ENCODE results near the gene WDR74.
"Not testable (repeated sequence)": the region's sequence is repeated elsewhere in the genome, so short reads cannot be mapped to it uniquely, and the experiment has no call there.

The WDR74 gene

GRCh38 chr11:62839050-62839945 lies at the start of gene WDR74:
TSS of gene WDR74 (minus strand) at chr11:62839590. CDS start at chr11:62839570, 20 bp downstream.
- DNase-seq (ENCODE audit: low read depth), result peak; percentile 83

GRCh38 chr11:62889126-62889483 lies 49.7 kb upstream of the WDR74 start:
- DNase-seq (ENCODE audit: low read depth), result no peak

GRCh38 chr11:62888406-62888805 lies 49.0 kb upstream of the WDR74 start:
- no peak for DNase-seq (ENCODE audit: low read depth)

- DNase-seq (ENCODE audit: low read depth), result no peak
Measured at GRCh38 chr11:62885137-62885750, 45.9 kb upstream of the WDR74 start.

GRCh38 chr11:62883673-62884072 lies 44.3 kb upstream of the WDR74 start:
- DNase-seq (ENCODE audit: low read depth), result no peak

DNA sequence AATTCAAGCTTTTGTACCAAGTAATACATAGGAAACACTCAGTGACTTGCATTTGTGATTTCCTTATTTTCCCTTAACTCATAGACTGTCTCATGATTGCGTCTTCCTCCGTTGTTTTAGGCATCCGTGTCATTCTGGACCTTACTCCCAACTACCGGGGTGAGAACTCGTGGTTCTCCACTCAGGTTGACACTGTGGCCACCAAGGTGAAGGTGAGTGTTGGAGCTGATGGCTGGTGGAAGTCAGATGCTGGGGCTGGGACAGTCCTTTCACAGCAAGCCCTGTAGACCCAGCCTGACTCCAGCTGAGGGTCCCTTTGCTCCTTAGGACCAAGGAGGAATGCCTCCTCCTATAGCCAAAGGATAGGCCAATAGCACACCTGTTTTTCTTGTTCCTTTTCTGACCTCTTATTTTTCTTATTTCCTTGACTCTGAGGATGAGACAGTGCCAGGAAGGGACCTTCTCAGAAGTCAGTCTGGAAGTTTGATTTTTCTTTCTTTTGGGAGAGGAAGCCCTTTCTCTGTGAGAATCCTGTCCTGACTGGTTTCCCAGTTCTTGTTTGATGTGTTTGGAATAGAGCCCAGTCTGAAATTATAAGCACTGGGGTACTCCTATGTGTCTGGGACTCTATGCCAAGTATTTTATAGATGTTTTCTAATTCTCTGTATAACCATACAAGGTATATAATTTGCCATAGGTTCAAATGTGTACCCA lies 43.6 kb upstream of the WDR74 start:
- DNase-seq (ENCODE audit: low read depth), result no peak

DNA sequence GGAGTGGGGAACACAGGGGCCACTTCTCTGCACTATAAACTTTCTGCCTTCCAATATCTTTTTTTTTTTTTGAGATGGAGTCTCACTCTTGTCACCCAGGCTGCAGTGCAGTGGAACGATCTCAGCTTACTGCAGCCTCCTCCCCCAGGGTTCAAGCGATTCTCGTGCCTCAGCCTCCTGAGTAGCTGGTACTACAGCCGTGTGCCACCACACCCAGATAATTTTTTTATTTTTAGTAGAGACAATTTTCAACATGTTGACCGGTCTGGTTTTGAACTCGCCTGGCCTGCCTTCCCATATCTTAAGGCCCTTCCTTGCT lies 43.0 kb upstream of the WDR74 start:
- no peak for DNase-seq (ENCODE audit: low read depth)

DNA sequence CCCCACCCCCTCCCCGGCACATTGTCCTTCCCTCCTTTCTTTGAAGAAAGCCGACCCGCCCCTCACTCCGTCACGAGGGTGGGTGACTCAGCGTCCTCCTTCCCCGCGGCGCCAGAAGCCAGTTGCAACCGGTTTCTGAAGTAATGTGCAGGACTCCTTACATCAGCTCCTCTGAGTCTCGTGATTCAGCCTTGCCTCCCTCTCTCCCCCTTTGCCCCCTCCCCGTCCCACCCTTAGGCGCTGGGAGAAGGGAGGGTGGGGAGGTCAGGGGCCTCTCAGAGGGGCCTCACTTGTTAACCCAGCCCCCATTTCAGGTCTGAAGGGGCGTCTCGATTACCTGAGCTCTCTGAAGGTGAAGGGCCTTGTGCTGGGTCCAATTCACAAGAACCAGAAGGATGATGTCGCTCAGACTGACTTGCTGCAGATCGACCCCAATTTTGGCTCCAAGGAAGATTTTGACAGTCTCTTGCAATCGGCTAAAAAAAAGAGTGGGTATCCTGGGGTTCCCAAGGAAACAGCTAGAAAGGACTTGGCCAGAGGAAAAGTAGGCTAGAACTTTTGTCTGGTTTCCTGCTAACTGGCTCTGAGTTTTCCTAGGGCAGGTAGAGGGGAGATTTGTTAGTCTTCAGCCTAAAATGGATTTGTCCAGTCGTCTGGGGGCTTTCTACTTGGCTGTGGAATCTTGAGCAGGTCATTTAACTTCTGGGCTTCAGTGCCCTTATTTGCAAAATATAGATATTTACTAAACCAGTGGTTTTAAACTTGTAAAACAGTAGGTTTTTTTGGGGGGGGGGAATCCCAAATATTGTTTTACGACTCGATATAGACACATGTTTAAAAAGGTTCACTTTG lies 42.4 kb upstream of the WDR74 start:
- DNase-seq (ENCODE audit: low read depth), result peak; percentile 94

- peak; percentile 80 for DNase-seq (ENCODE audit: low read depth)
Measured at GRCh38 chr11:62880803-62881578, 41.6 kb upstream of the WDR74 start, which contains the start of gene SLC3A2. TSS of gene SLC3A2 (plus strand) at chr11:62880896. CDS start at chr11:62881024, 128 bp downstream.

- no peak for DNase-seq (ENCODE audit: low read depth)
Measured at GRCh38 chr11:62880231-62880802, 40.9 kb upstream of the WDR74 start.

DNA sequence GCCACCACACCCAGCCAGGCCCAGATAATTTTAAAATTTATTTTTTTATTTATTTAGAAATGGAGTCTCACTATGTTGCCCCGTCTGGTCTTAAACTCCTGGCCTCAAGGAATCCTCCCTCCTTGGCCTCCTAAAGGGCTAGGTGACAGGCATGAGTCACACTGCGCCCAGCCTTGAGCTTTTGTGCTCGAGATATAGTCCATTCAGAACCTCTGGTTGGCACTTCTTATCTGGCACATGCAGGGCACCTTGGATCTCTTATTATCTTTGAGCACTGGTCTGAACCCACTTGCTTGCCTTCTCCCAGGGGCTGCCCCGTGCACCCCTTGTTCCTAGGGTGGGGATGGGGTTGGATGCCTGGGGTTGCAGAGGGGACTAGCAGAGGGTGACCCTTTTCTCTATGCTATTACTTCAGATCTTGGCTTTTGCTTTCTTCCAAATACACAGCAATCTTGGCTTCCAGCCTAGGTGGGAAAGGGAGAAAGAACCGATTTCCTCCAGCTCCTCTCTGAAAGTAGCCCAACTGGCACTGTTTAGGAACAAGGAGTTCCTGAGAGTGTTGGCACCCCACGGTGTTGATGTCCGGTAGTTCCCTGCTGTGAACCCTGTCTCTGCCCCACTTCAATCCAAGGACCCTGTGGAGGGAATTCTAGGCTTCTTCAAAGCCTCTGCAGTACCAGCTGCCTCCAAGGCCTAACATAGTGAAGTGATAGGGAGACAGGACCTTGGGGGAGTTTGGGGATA lies 40.0 kb upstream of the WDR74 start:
- DNase-seq (ENCODE audit: low read depth), result no peak

DNA sequence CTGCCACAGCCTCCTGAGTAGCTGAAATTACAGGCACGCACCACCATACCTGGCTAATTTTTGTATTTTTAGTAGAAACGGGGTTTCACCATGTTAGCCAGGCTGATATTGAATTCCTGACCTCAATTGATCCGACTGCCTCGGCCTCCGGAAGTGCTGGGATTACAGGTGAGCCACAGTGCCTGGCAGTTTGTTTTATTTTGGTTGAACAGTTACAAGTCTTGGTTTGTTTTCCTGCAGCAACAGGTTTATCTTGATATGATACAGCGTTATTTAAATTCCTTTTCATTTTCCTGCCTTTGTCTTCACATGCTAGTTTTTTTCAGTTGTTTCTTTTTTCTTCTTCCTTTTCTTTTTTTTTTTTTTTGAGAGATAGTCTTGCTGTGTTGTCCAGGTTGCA lies 37.3 kb upstream of the WDR74 start:
- no peak for DNase-seq (ENCODE audit: low read depth)

DNA sequence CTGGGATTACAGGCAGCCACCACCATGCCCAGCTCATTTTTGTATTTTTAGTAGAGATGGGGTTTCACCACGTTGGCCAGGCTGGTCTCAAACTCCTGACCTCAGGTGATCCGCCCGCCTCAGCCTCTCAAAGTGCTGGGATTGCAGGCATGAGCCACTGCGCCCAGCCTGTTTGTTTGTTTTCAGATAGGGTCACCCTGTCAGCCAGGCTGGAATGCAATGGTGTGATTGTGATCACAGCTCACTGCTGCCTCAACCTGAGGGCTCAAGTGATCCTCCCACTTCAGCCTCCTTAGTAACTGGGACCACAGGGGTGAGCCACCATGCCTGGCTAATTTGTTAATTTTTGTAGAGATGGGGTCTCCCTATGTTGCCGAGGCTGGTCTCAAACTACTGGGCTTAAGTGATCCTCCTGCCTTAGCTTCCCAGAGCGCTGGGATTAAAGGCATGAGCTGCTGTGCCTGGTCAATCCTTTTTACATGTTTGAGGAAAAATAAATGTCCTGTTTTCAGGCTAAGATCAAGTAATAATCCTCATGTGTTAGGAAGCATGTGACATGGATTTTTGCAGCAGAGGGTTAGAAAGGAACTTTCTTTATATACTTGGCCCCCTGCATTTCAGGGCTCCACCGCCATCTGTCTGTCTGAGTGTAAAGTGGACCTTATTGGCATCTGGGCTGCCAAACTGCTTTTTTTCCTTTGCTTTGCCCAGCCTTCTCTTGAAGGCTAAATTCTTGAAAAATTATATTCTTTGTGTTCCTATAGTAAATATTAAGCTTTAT lies 36.5 kb upstream of the WDR74 start:
- no peak for DNase-seq (ENCODE audit: low read depth)

DNA sequence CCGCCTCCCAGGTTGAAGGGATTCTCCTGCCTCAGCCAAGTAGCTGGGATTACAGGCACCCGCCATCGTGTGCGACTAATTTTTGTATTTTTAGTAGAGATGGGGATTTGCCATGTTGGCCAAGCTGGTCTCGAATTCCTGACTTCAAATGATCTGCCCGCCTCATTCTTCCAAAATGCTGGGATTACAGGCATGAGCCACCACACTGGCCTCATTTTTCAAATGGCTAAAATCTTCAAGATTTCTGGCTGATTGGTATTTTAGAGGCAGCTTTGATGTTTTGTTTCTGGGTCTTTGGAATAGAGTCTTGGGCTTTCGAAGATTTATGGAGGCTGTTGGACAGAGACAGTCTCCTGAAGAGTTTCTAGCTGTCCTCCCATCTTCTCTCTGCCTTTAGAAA lies 35.5 kb upstream of the WDR74 start:
- no peak for DNase-seq (ENCODE audit: low read depth)

DNA sequence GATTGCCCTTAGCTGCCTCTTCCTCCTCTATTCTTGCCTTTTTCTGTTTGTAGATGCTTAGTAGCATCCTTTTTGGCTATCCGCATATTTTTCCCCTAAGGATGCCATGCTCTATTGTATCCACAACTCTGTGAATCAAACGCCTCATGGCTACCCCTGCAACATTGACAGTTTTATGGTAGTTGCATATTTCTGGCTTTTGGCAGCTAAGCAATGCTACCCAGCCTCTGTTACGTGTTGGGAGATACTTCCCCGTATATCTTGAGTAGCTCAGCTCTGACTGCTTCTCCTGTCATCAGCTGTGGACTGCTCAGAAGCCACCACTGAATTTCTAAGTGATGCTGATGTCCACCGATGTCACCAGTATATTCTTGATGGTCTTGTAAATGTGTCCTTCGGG lies 26.2 kb upstream of the WDR74 start:
- no peak for DNase-seq (ENCODE audit: low read depth)

DNA sequence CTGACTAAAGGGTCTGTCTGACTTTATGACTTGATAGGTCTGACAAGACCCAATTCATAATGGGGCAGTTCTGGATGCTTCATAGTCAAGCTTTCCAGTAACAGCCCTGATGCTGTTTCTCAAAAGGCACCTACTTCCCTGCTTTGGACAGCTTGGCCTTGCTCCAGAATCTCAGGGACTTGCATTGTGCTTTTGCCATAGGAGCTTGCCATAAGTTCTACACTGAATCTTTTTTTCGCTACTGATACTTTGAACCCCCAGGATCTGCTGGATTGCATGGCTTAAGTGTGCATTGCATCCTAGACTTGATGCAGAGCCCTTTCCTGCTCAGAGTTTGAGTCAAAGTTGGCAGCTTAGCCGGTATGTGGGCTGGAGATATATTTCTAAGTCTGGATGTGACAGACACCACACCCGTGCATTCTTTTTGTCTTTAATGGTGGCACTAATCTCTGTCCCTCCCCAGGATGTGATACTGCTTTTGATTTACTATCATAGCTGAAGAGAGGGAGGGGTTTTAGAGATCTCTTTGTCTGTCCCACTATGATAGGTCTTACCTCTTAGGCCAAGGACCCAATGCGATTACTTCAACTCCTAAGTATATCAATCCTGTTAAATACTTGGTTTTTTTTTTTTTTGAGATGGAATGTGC lies 24.4 kb upstream of the WDR74 start:
- DNase-seq (ENCODE audit: low read depth), result no peak

DNA sequence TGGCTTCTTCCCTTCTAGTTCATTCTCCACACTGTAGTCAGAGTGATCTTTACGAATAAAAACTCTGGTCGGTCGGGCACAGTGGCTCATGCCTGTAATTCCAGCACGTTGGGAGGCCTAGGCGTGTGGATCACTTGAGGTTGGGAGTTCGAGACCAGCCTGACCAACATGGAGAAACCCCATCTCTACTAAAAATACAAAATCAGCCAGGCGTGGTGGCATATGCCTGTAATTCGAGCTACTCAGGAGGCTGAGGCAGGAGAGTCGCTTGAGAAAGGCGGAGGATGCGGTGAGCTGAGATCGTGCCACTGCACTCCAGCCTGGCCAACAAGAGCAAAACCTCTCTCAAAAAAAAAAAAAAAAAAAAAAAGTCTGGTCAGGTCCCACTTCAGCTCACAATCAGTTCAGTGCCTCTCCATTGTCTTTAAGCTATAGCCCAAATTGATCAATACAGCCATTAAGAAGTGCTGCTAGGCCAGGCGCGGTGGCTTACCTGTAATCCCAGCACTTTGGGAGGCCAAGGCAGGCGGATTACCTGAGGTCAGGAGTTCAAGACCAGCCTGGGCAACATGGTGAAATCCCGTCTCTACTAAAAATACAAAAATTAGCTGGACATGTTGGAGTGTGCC lies 22.3 kb upstream of the WDR74 start:
- not testable (repeated sequence) for DNase-seq (ENCODE audit: low read depth)

GRCh38 chr11:62860835-62861563 lies 21.6 kb upstream of the WDR74 start:
- DNase-seq (ENCODE audit: low read depth), result no peak

Data from HS-27A (cell line).